Lower leg skin (tissue), 3 donors: Measurements from ENCODE around the gene CFDP1.

Experiments used
- CTCF ChIP-seq, 3 donors: fragments of 450-650 bp; IDR thresholded peaks; one replicate each; pipeline ENCODE4 v1.5.1; 2016; ENCODE audit warnings: antibody characterized with exemption in 3 of 3, mild to moderate bottlenecking in 3 of 3, moderate library complexity in 2 of 3
- POLR2A ChIP-seq, 2 donors: fragments of 450-650 bp; IDR thresholded peaks; one replicate each; pipeline ENCODE4 v1.6.1; 2016 to 2017; ENCODE audit warnings: antibody characterized with exemption in 2 of 2, mild to moderate bottlenecking in 1 of 2, moderate library complexity in 1 of 2

- no peak for TF ChIP-seq CTCF (IDR thresholded peaks at IDR 0.05)
- TF ChIP-seq POLR2A (IDR thresholded peaks at IDR 0.05): no peak
These were observed 91.6 kb downstream of the CFDP1 start for GRCh38 chr16:75341564-75342307.
